Body of pancreas (tissue), 4 donors: Measurements from ENCODE around the gene SLC25A25. TPM values are rescaled to one million over a fixed set of nuclear protein-coding genes. Genes with fewer than 3 reads are reported as not detected.
"Not testable (repeated sequence)": the region's sequence is repeated elsewhere in the genome, so short reads cannot be mapped to it uniquely, and the experiment has no call there.

Source experiments
- ATAC-seq: fragments of 150-250 bp; one replicate; pipeline ENCODE4 v1.9.1; 2016
- DNase-seq, 4 donors: peaks; one replicate each; pipeline ENCODE4 v3.0.0-alpha.2; 2019
- H3K27ac ChIP-seq, 4 donors: fragments of 200-600 bp; sonication (generic); 1 replicate in 3 of 4; 2 replicates in 1 of 4; pipeline versions ENCODE4 v1.5.1 to v1.6.1; 2016 to 2019; ENCODE audit warnings: mild to moderate bottlenecking in 1 of 4, mixed read lengths in 1 of 4, moderate library complexity in 1 of 4
- H3K27me3 ChIP-seq, 2 donors: fragments of 200-600 bp; sonication (generic); one replicate each; pipeline ENCODE4 v1.6.0; 2016; ENCODE audit warnings: mild to moderate bottlenecking in 1 of 2
- H3K36me3 ChIP-seq, 2 donors: fragments of 200-600 bp; sonication (generic); replicated peaks in 1 of 2; 2 replicates each; pipeline ENCODE4 v1.5.1; 2016; ENCODE audit warnings: low read depth in 2 of 2; ENCODE audit not compliant: insufficient read depth in 1 of 2
- H3K4me1 ChIP-seq: fragments of 200-600 bp; sonication (generic); one replicate; pipeline ENCODE4 v1.6.0; 2016
- H3K4me3 ChIP-seq, 2 donors: fragments of 200-600 bp; sonication (generic); 1 replicate in 1 of 2; 2 replicates in 1 of 2; pipeline ENCODE4 v1.5.1; 2016 to 2019
- H3K9me3 ChIP-seq, 3 donors: fragments of 200-600 bp; sonication (generic); 1 replicate in 2 of 3; 2 replicates in 1 of 3; pipeline ENCODE4 v1.5.1; 2016
- CTCF ChIP-seq, 7 experiments: fragments of 450-650 bp in 4 of 7; fragments of 200-600 bp in 3 of 7; sonication (generic) in 3 of 7; IDR thresholded peaks; one replicate each; pipeline ENCODE4 v1.5.1; 2016 to 2019; ENCODE audit warnings: antibody characterized with exemption in 7 of 7
- POLR2A ChIP-seq, 3 donors: fragments of 450-650 bp; IDR thresholded peaks; one replicate each; pipeline ENCODE4 v1.6.1; 2016; ENCODE audit warnings: antibody characterized with exemption in 3 of 3, mild to moderate bottlenecking in 2 of 3
- WGBS, 2 donors: methylation state at CpG; one replicate each; pipeline ENCODE4 v1.1.5; 2017; 5-methylcytosine and 5-hydroxymethylcytosine counted together
- intact Hi-C: fragments of 100-400 bp; cut with DNase I; formaldehyde crosslinking; loops from one replicate; pipeline ENCODE4 v1.15.1; 2023
- total RNA-seq, 2 donors: library from RNA; depleted of rRNA; stranded (reverse); fragments of >200 nt; gene quantifications; one replicate each; pipeline ENCODE4 v1.1.0, GENCODE V29; 2016

SLC25A25 gene
- total RNA-seq, 2 donors from 2014 or later, result 31.4 to 36.6 TPM

DNA sequence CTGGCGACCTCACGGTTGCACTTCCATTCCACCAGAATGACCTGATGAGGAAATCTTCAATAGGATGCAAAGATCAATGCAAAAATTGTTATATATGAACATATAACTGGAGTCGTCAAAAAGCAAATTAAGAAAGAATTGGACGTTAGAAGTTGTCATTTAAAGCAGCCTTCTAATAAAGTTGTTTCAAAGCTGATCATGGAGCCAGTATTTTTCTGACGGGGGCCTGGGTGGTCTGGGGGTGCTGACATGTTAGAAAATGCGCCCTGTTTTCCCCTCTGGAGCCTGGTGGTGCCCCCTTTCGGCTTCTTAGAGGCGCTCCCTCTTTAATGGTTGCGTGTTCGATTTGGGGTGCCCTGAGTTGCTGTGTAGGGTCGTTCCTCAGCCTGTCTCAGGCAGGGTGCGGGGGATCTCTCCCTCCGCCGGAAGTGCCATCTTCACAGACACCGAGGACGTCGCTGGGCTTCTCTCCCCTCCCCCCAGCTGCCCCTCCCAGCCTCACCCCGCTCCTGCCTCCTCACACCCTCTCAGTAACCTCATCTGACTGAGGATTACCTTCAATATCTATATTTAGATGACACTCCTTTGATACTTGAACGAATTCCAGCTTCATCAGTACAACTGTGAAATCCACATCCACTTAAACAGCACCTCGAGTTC is 41.1 kb downstream of the SLC25A25 start:
- ATAC-seq, result no peak
- Histone ChIP-seq H3K9me3 (no peaks in the 10 kb centered on the region), H3K27me3 (no peaks in the 10 kb centered on the region), H3K4me1 (peaks cover 41% of the 10 kb centered on the region), H3K4me3 (no peak overlapping the region), H3K27ac (peak overlapping the region in 2 of 4 donors; percentile 24 to 44), H3K36me3 (peaks cover 21 to 30% of the 10 kb centered on the region in 2 donors)
- intact Hi-C loops, result no loop called here
- TF ChIP-seq POLR2A (IDR thresholded peaks at IDR 0.05) (no peak), CTCF (IDR thresholded peaks at IDR 0.05) (no peak)
- WGBS, 2 donors, result 71 to 76% methylated on average over 19 to 20 of the region's 20 CpGs
- DNase-seq, result peak in 1 of 4 donors; percentile 7

DNA sequence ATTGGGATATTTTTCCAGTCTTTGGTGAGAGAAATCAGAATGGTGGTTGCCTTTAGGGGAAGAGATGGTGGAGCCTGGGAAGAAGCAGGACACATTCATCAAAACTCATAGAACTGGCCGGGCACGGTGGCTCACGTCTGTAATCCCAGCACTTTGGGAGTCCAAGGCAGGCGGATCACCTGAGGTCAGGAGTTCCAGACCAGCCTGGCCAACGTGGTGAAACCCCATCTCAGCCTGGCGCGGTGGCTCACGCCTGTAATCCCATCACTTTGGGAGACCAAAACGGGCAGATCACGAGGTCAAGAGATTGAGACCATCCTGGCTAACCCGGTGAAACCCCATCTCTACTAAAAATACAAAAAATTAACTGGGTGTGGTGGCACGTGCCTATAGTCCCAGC is 43.7 kb downstream of the SLC25A25 start:
- ATAC-seq, H3K27ac ChIP-seq, intact Hi-C loops, DNase-seq, H3K9me3 ChIP-seq, H3K27me3 ChIP-seq, H3K4me3 ChIP-seq: not testable (repeated sequence)
- peaks cover 10 to 16% of the 10 kb centered on the region in 2 donors for H3K36me3 ChIP-seq
- 83 to 89% methylated on average over 12 of the region's 12 CpGs for WGBS, 2 donors
- peaks cover 48% of the 10 kb centered on the region for H3K4me1 ChIP-seq

DNA sequence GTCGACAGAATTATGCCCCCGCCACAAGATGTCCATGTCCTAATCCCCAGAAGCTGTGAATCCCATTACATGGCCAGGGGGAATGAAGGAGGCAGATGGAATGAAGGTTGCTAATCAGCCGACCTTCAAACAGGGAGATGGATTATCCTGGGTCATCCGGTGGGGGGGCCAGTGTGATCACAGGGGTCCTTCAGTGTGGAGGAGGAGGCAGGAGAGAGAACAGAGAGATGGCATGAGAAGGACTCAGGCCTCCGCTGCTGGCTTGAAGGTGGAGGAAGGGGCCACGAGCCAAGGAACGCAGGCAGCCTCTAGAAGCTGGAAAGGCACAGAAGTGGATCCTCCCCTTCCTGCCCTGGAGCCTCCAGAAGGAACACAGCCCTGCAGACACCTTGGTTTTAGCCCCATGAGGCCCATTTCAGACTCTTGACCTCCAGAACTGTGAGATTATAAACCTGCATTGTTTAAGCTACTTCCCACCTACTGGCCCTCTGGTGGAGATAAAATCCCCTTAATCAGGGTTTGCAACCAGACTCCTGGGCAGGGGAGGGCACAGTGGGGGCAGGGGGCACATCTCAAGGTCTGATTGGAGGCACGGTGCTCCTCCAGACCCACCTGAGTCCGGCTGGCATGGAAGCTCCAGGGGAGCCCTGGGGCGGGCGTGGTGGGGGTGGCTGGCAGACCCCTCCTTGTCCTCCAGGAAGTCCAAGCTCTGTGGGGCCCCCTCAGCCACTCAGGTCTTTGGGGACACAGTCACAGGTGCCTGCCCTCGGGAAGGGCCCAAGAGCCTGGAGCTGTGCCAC is 45.7 kb downstream of the SLC25A25 start:
- Histone ChIP-seq H3K27ac (peak overlapping the region; percentile 79 to 95 (median 92)), H3K9me3 (no peaks in the 10 kb centered on the region), H3K36me3 (no peaks in the 10 kb centered on the region), H3K4me3 (no peak overlapping the region), H3K4me1 (peaks cover 56% of the 10 kb centered on the region), H3K27me3 (no peaks in the 10 kb centered on the region)
- DNase-seq, result peak in 2 of 4 donors; percentile 2 to 13
- ATAC-seq, result no peak
- intact Hi-C loops, result no loop called here
- TF ChIP-seq POLR2A (IDR thresholded peaks at IDR 0.05), result no peak
- WGBS, 2 donors, result 85% methylated on average over 11 to 12 of the region's 12 CpGs

- TF ChIP-seq POLR2A (IDR thresholded peaks at IDR 0.05), result no peak
- TF ChIP-seq CTCF (IDR thresholded peaks at IDR 0.05), result no peak
- peak; percentile 4 for ATAC-seq
- peak in 3 of 4 donors; percentile 5 to 45 (median 14) for DNase-seq
- 66 to 76% methylated on average over 15 to 29 of the region's 29 CpGs for WGBS, 2 donors
- Histone ChIP-seq H3K36me3 (no peaks in the 10 kb centered on the region), H3K9me3 (no peaks in the 10 kb centered on the region), H3K4me1 (peaks cover 59% of the 10 kb centered on the region), H3K27me3 (no peaks in the 10 kb centered on the region), H3K27ac (peak overlapping the region; percentile 79 to 95 (median 92)), H3K4me3 (no peak overlapping the region)
- intact Hi-C loops, result no loop called here
Observed at GRCh38 chr9:128114326-128115186, 46.5 kb downstream of the SLC25A25 start.

GRCh38 chr9:128115187-128116103 is 47.4 kb downstream of the SLC25A25 start:
- Histone ChIP-seq H3K36me3 (peaks cover 0 to 2% of the 10 kb centered on the region in 2 donors), H3K9me3 (no peaks in the 10 kb centered on the region), H3K27ac (peak overlapping the region; percentile 79 to 95 (median 92)), H3K27me3 (no peaks in the 10 kb centered on the region), H3K4me3 (no peak overlapping the region), H3K4me1 (peaks cover 67% of the 10 kb centered on the region)
- DNase-seq (peak; percentile 89 to 95 (median 94)), ATAC-seq (peak; percentile 85)
- 34 to 44% methylated on average over 21 to 26 of the region's 26 CpGs for WGBS, 2 donors
- no peak for TF ChIP-seq CTCF (IDR thresholded peaks at IDR 0.05)
- TF ChIP-seq POLR2A (IDR thresholded peaks at IDR 0.05), result peak; percentile 22 to 71 (median 68)
- intact Hi-C loops, result no loop called here
